Esophagus muscularis mucosa (tissue), 3 donors: ENCODE measurements around the gene OBP2B.

Source experiments
- POLR2A ChIP-seq: fragments of 450-650 bp; IDR thresholded peaks from one replicate; pipeline ENCODE4 v1.6.1; 2017; ENCODE audit warnings: antibody characterized with exemption, moderate library complexity, mild to moderate bottlenecking, low read depth
- TF ChIP-seq, protein P1 (sequence below), 3 experiments: fragments of 200-600 bp in 2 of 3; fragments of 450-650 bp in 1 of 3; sonication (generic) in 2 of 3; IDR thresholded peaks; one replicate each; pipeline ENCODE4 v1.5.1; 2017 to 2019; ENCODE audit warnings: antibody characterized with exemption in 3 of 3, mild to moderate bottlenecking in 2 of 3, moderate library complexity in 1 of 3

DNA sequence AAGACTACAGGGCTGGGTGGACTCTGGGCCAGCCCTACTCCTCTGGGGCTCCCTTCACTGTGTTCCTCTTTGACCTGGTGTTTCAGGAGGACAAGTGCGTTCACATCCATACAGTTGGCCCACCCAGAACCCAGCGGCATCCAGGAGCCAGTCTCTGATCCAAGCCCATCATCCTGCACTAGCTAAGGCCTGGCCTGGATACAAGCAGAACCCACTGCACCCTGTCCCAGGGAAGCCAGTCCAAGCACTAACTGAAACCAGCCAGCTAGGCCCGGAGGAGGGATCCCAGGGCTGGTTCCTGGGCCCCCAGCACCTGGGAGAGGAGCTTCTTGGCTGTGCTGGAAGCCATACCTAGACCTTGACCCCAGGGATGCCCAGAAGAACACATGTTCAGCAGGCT is 41.3 kb downstream of the OBP2B start:
- TF ChIP-seq, protein P1, sequence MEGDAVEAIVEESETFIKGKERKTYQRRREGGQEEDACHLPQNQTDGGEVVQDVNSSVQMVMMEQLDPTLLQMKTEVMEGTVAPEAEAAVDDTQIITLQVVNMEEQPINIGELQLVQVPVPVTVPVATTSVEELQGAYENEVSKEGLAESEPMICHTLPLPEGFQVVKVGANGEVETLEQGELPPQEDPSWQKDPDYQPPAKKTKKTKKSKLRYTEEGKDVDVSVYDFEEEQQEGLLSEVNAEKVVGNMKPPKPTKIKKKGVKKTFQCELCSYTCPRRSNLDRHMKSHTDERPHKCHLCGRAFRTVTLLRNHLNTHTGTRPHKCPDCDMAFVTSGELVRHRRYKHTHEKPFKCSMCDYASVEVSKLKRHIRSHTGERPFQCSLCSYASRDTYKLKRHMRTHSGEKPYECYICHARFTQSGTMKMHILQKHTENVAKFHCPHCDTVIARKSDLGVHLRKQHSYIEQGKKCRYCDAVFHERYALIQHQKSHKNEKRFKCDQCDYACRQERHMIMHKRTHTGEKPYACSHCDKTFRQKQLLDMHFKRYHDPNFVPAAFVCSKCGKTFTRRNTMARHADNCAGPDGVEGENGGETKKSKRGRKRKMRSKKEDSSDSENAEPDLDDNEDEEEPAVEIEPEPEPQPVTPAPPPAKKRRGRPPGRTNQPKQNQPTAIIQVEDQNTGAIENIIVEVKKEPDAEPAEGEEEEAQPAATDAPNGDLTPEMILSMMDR (IDR thresholded peaks at IDR 0.05) = no peak
- TF ChIP-seq POLR2A = no peak
